ENCODE measurements around the gene ADAM11. TPM values are rescaled to one million over a fixed set of nuclear protein-coding genes. Genes with fewer than 3 reads are reported as not detected.

The ADAM11 gene
- total RNA-seq, 1 donor from 2014 or later = 0.62 TPM

GRCh38 chr17:44774271-44775135, 15.7 kb downstream of the ADAM11 start:
- Mint-ChIP-seq H3K4me1 (ENCODE audit: unreplicated experiment) (no peaks in the 10 kb centered on the region), H3K27ac (ENCODE audit: unreplicated experiment) (no peak overlapping the region), H3K4me3 (ENCODE audit: unreplicated experiment) (peak overlapping the region; percentile 83), H3K27me3 (ENCODE audit: unreplicated experiment) (peaks cover 17% of the 10 kb centered on the region), H3K36me3 (ENCODE audit: low read depth, unreplicated experiment) (no peaks in the 10 kb centered on the region), H3K9me3 (ENCODE audit: unreplicated experiment) (no peaks in the 10 kb centered on the region)
- peak; percentile 99 for DNase-seq (ENCODE audit: low spot score)
- TF ChIP-seq CTCF (IDR thresholded peaks at IDR 0.05; ENCODE audit: unreplicated experiment) = peak; percentile 94

- Mint-ChIP-seq H3K27ac (ENCODE audit: unreplicated experiment) (no peak overlapping the region), H3K36me3 (ENCODE audit: low read depth, unreplicated experiment) (no peaks in the 10 kb centered on the region), H3K27me3 (ENCODE audit: unreplicated experiment) (peaks cover 19% of the 10 kb centered on the region), H3K4me1 (ENCODE audit: unreplicated experiment) (peaks cover 3% of the 10 kb centered on the region), H3K4me3 (ENCODE audit: unreplicated experiment) (peak overlapping the region; percentile 76), H3K9me3 (ENCODE audit: unreplicated experiment) (no peaks in the 10 kb centered on the region)
- TF ChIP-seq CTCF (IDR thresholded peaks at IDR 0.05; ENCODE audit: unreplicated experiment) = peak; percentile 43
- DNase-seq (ENCODE audit: low spot score) = peak; percentile 96
These were observed 16.5 kb downstream of the ADAM11 start for GRCh38 chr17:44775136-44775837.

GRCh38 chr17:44775838-44776621, 17.2 kb downstream of the ADAM11 start:
- H3K9me3 Mint-ChIP-seq (ENCODE audit: unreplicated experiment) = no peaks in the 10 kb centered on the region
- H3K36me3 Mint-ChIP-seq (ENCODE audit: low read depth, unreplicated experiment) = no peaks in the 10 kb centered on the region
- H3K4me1 Mint-ChIP-seq (ENCODE audit: unreplicated experiment) = peaks cover 3% of the 10 kb centered on the region
- TF ChIP-seq CTCF (IDR thresholded peaks at IDR 0.05; ENCODE audit: unreplicated experiment) = no peak
- H3K4me3 Mint-ChIP-seq (ENCODE audit: unreplicated experiment) = peak overlapping the region; percentile 76
- H3K27me3 Mint-ChIP-seq (ENCODE audit: unreplicated experiment) = peaks cover 20% of the 10 kb centered on the region
- no peak overlapping the region for H3K27ac Mint-ChIP-seq (ENCODE audit: unreplicated experiment)
- DNase-seq (ENCODE audit: low spot score) = no peak

- DNase-seq (ENCODE audit: low spot score) = no peak
- Mint-ChIP-seq H3K27me3 (ENCODE audit: unreplicated experiment) (peaks cover 20% of the 10 kb centered on the region), H3K36me3 (ENCODE audit: low read depth, unreplicated experiment) (no peaks in the 10 kb centered on the region), H3K4me1 (ENCODE audit: unreplicated experiment) (peaks cover 8% of the 10 kb centered on the region), H3K9me3 (ENCODE audit: unreplicated experiment) (no peaks in the 10 kb centered on the region), H3K4me3 (ENCODE audit: unreplicated experiment) (peak overlapping the region; percentile 39), H3K27ac (ENCODE audit: unreplicated experiment) (no peak overlapping the region)
- no peak for TF ChIP-seq CTCF (IDR thresholded peaks at IDR 0.05; ENCODE audit: unreplicated experiment)
These were observed 18.0 kb downstream of the ADAM11 start for GRCh38 chr17:44776628-44777393.

Data from endothelial cell (in vitro differentiated cells).